ENCODE results near the gene FREM1.
A peak's percentile ranks its signal among the peaks of the same experiment; 100 is the strongest.

Gene FREM1

GRCh38 chr9:14869671-14870070, 40.6 kb downstream of the FREM1 start:
- DNase-seq (ENCODE audit: low read depth, low spot score): no peak

- no peak for DNase-seq (ENCODE audit: low read depth, low spot score)
Observed at GRCh38 chr9:14868772-14869583, 41.2 kb downstream of the FREM1 start.

- DNase-seq (ENCODE audit: low read depth, low spot score): no peak
Observed at GRCh38 chr9:14868418-14868771, 41.8 kb downstream of the FREM1 start.

- no peak for DNase-seq (ENCODE audit: low read depth, low spot score)
Observed at GRCh38 chr9:14866200-14866749, 44.0 kb downstream of the FREM1 start.

GRCh38 chr9:14864309-14864708, 45.9 kb downstream of the FREM1 start:
- no peak for DNase-seq (ENCODE audit: low read depth, low spot score)

- DNase-seq (ENCODE audit: low read depth, low spot score): no peak
Observed at GRCh38 chr9:14863402-14863801, 46.8 kb downstream of the FREM1 start.

GRCh38 chr9:14857449-14858305, 52.6 kb downstream of the FREM1 start:
- no peak for DNase-seq (ENCODE audit: low read depth, low spot score)

GRCh38 chr9:14849851-14850250, 60.4 kb downstream of the FREM1 start:
- DNase-seq (ENCODE audit: low read depth, low spot score): no peak

GRCh38 chr9:14849296-14849695, 60.9 kb downstream of the FREM1 start:
- DNase-seq (ENCODE audit: low read depth, low spot score): no peak

GRCh38 chr9:14846871-14847311, 63.3 kb downstream of the FREM1 start:
- peak; percentile 39 for DNase-seq (ENCODE audit: low read depth, low spot score)

GRCh38 chr9:14843163-14843562, 67.1 kb downstream of the FREM1 start:
- no peak for DNase-seq (ENCODE audit: low read depth, low spot score)

- DNase-seq (ENCODE audit: low read depth, low spot score): no peak
Observed at GRCh38 chr9:14842269-14842668, 68.0 kb downstream of the FREM1 start.

GRCh38 chr9:14838701-14839100, 71.5 kb downstream of the FREM1 start:
- no peak for DNase-seq (ENCODE audit: low read depth, low spot score)

GRCh38 chr9:14836885-14837284, 73.3 kb downstream of the FREM1 start:
- no peak for DNase-seq (ENCODE audit: low read depth, low spot score)

- no peak for DNase-seq (ENCODE audit: low read depth, low spot score)
Observed at GRCh38 chr9:14831661-14832060, 78.6 kb downstream of the FREM1 start.

GRCh38 chr9:14831074-14831473, 79.2 kb downstream of the FREM1 start:
- DNase-seq (ENCODE audit: low read depth, low spot score): no peak

- no peak for DNase-seq (ENCODE audit: low read depth, low spot score)
Observed at GRCh38 chr9:14830057-14830456, 80.2 kb downstream of the FREM1 start.

- no peak for DNase-seq (ENCODE audit: low read depth, low spot score)
Observed at GRCh38 chr9:14829204-14829603, 81.0 kb downstream of the FREM1 start.

- no peak for DNase-seq (ENCODE audit: low read depth, low spot score)
Observed at GRCh38 chr9:14827805-14828204, 82.4 kb downstream of the FREM1 start.

GRCh38 chr9:14824481-14824880, 85.7 kb downstream of the FREM1 start:
- no peak for DNase-seq (ENCODE audit: low read depth, low spot score)

GRCh38 chr9:14823800-14824199, 86.4 kb downstream of the FREM1 start:
- no peak for DNase-seq (ENCODE audit: low read depth, low spot score)

- no peak for DNase-seq (ENCODE audit: low read depth, low spot score)
Observed at GRCh38 chr9:14822666-14823065, 87.6 kb downstream of the FREM1 start.

- DNase-seq (ENCODE audit: low read depth, low spot score): no peak
Observed at GRCh38 chr9:14819183-14819582, 91.0 kb downstream of the FREM1 start.
